GM19351 (cell line): Measurements from ENCODE around the gene ARMC12.
"Not testable (repeated sequence)": the region's sequence is repeated elsewhere in the genome, so short reads cannot be mapped to it uniquely, and the experiment has no call there.

Experiments used
- ATAC-seq: cut with Tn5 transposase; IDR thresholded peaks from one replicate; pipeline ENCODE4 v1.9.1; 2021; ENCODE audit warnings: mild to moderate bottlenecking, moderate library complexity; ENCODE audit not compliant: unreplicated experiment

Gene ARMC12

DNA sequence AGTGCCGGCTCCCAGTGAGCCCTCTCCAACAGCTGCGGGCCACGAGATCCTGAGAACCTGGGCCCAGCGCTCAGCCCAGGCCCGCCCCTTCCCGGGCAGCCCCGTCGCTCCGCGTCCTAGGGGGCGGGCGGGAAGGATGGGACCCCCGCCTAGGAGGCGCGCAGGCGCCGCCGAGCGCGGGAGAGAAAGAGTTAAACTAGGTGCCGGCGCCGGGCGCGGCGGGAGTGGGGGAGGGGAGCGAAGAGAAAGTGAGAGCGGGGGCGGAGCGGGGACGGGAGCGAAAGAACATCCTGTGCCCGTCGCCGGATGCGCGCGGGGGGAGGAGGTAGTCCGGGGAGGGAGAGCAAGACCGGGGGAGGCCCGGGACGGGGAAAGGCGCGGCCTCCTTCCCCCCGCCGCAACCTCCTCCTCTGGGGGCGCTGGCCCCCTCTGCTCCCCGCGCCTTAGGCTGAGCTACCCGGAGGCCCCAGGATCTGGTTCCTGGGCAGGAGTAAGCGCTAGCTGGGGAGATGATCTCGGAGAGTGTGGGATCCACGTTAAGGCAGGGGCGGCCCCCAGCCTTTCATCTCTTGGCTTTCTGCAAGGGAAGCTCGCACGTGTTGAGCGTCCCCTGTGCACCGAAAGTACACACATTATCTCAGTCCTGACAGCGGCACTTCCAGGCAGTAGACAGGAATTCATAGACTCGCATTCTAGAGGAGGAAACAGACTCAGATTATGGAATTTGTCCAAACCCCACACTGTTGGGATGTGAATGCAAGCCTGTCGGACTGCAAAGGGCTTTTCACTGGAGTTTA, 4.9 kb upstream of the ARMC12 start:
- peak; percentile 51 for ATAC-seq

DNA sequence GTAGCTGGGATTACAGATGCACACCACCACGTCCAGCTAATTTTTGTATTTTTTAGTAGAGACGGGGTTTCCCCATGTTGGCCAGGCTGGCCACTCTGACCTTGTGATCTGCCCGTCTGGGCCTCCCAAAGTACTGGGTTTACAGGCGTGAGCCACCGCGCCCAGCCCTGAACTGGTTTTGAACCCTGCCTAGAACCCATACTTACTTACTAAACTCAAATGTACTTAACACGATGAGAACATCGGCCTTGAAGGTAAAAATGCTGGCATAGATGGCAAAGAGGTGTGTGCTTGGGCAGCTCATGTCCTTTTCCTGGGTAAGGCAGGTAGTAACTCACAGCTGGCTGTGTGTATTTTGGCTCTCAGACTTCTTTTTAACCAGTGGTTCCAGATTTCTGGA, 3.2 kb upstream of the ARMC12 start:
- no peak for ATAC-seq

DNA sequence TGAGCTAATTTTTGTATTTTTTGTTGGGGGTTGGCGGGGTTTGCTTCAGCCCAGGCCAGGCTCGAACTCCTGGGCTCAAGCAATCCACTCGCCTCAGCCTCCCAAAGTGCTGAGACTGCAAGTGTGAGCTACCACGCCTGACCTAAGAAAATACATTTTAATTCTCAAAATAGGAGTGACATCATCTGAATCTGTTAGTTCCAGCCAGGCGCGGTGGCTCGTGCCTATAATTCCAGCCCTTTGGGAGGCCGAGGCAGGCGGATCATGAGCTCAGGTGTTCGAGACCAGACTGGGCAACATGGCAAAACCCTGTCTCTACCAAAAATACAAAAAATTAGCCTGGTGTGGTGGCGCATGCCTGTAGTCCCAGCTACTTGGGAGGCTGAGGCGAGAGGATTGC, 2.5 kb upstream of the ARMC12 start:
- not testable (repeated sequence) for ATAC-seq

DNA sequence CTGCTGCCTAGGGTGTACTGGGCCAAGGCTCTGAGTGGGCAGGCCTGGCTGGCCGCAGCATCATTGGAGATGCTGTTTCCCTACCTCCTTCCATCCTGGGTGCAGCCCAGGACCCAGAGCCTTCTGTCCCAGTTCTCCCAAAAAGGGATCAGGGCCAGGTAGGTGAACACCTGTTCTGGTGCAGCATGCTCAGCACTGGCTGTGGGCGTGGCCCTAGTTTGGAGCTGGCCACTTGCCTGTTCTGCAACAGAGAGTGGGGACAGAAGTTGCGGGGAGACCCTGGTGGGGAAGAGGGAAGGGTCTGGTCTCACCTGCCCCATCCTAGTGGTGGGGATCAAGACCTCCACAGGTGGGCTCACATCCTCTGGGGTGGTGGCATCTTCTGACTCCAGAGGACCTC, 1.4 kb upstream of the ARMC12 start:
- ATAC-seq = no peak

DNA sequence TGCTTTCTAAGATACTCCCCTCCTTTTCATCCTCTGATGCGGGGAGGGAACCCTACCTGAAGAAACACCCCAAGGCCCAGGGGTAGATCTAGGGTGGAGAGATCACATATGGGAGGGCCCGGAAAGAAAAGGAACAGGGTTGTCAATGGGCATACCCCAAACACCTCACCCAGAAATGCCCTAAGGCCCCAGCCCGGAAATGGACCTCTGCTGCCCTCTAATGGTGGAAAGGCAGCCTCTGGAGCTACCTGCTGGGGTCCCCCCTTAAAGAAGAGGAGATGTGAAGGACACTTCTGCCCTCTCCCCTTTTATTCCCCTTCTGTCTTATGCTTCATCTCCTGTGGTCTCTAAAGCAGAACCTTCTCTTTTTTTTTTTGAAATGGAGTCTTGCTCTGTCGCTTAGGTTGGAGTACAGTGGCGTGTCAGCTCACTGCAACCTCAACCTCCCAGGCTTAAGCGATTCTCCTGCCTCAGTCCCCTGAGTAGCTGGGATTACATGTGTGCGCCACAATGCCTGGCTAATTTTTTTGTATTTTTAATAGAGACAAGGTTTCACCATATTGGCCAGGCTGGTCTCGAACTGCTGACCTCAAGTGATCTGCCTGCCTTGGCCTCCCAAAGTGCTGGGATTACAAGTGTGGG, 458 bp upstream of the ARMC12 start:
- no peak for ATAC-seq

DNA sequence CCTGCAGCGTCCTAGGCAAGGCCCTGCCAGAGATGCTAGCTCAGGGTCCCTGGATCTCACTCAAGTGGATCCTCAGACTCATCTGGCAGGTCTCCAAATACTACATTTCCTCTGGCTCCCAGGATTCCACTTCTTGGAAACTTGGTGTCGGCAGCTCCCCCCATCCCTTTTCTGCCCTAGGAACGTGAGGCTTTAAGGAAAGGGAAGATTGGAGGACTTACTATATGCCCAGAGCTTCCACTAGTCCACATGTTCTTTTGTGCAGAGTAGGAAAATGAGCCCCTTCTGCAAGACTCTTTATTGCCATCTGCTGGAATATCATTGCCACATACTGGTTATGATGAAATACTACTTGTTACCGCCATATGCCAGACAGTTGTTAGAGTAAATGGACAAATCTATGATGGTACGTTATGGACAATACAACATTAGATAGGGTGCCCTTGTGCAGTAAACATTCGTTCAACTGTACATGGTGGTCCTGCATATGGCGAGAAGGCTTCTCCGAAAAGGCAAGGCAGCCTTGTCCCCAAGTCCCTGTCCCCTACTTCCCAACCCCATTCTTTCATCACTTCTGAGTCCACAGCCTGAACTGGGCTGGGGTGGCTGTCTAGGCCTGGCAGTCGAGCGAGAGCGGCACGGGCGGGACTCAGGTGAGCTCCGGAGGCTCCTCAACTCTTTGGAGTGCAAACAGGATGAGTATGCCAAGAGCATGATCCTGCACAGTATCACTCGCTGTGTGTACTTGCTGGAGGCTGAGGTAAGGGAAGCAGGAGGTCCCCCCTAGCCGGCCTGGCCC, 780 bp downstream of the ARMC12 start:
- ATAC-seq = no peak

DNA sequence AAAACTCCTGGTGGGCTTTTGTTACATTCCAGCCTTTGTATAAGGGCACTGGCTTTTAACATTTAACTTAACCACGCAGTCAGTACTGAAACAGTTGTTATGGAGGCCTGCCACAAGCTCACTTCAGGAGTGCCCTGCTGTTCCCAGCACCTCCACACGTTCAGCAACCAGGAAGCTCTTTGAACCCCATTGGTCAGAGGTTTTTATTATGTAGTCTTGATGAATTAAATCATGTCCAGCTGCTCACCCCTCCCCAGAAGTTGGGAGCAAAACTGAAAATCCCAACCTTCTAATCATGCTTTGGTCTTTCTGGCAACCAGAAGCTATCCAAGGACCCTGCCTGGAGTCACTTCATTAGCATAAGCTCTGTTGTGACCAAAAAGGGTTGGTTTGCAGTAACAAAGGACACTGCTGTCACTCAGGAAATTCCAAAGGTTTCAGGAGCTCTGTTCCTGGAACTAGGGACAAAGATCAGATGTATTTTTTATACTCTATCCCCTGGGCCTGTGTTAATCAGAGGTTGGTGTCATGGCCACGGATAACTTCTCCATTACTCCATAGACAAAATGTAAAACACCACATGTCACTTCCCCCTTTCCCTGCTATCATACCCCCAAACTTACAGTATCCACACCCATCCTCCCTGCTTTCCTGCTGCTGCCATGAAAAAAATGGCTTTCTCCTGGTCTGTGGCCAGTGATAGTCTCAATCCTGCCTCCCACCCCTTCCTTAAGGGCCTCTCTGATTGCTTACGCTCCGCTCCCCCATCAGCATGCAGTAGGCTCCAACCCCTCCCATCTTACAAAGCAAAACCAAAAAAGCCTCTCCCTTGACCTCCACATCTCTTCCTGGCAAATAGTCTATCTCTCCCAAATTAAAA, 3.1 kb downstream of the ARMC12 start:
- ATAC-seq = no peak

DNA sequence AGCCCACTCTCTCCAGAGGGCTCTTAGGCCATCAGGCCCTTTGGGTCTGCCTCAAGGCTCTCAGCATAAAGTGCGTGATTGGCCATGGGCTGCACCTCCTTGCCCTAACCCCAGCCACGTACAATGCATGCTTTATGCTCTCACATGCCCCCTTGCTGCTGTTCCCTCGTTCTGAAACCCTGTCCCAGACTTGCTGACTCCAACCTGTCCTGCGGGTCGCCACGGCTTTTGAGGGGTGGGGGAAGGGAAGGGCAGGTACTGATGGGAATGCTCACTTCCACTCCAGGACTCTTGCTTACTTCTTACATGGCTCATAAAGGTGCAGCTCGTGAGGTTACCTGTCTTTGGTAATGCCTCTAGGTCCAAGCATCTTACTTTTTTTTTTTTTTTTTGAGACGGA, 6.0 kb downstream of the ARMC12 start:
- ATAC-seq = no peak

DNA sequence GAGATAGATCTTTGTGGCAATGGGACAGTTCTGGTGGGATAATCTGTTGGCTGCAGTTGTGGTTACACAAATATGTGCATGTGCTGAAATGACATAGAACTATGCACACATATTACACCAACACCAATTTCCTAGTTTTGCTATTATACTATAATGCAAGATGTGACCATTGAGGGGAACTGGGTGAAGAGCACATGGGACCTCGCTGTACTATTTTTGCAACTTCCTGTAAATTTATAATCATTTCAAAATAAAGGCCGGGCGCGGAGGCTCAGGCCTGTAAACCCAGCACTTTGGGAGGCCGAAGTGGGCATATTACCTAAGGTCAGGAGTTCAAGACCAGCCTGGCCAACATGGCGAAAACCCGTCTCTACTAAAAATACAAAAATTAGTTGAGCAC, 8.7 kb downstream of the ARMC12 start:
- ATAC-seq = no peak

DNA sequence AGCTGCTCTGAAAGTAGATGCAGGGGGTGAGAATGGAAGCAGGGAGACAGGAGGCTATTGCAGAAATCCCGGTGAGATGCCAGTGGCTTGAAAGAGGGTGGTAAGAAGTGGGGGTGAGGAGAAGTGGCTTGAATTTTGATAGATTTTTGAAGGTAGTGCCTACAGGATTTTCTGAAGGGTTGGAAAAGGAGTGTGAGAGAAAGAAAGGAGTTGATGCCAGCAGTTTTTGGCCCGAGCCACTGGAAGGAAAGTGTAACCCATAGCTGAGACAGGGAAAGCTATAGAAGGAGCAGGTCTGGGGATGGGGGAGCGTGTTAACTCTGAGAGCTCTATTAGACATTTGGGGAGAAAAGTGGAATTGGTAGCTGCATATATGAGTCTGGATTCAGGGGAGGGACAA, 9.7 kb downstream of the ARMC12 start:
- no peak for ATAC-seq

DNA sequence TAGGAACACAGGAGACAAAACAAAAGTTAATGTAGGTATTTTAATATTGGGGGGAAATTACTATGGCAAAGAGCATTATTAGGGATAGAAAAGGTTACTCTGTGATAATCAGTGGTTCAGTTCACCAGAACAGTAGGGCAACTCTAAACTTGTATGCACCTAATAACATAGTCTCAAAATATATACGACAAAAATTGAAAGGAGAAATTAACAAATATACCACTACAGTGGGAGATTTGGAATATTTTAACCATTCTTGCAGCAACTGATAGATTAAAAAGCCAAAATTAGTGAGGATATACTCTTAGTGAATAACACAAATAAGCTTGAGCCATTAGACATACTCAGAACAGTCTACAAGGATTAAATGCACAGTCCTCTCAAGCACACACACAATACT, 11.0 kb downstream of the ARMC12 start:
- no peak for ATAC-seq

DNA sequence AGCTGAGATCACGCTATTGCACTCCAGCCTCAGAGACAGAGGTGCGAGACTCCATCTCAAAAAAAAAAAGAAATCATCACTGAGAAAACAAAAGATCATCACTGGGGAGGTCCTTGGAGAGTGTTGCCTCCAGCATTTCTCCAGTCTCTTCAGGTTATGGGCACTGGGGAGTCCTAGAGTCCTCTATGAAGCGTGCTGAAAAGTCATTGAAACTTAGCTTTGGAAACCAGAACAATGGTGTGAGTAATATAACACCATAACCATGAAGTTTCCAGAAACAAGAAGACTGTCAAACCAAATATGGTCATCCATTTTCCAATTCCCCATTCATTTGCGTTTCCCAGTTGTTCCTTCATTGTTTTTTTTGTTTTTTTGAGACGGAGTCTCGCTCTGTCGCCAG, 13.7 kb downstream of the ARMC12 start:
- no peak for ATAC-seq

DNA sequence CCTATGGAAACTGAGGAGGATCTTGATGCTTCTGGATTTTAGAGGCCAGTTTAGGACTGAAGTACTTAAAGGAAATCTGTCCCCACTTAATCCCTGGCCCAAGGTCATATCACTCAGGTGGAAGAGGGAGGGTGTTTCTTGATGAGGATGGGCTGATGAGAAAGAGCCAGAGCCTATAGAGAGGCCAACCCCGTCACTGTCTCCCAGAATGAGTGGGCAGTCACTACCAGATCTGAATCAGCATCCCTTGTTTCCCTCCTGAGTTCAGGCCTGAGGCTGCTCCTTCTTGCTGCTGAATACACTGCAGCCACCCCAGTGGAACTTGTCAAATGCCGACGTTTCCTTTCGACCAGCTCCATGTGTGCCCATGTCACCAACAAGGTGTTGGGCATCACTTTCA, 14.8 kb downstream of the ARMC12 start:
- ATAC-seq = no peak

DNA sequence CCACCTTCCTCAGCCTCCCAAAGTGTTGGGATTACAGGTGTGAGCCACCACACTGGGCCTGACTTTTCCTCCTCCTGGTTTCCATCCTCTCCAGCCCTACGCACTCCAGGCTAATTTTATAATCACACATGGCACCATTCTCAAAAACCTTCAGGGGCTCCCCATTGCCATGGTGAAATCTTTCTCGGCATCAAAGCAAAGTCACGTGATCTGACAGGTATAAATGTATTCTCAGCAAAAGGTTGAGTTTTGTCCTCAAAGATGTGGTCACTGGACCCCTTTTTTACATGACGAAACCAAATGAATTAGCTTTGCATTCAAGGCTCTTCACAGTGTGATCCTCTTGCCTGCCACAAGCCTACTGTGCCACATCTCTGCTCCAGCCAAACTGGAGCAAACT, 15.5 kb downstream of the ARMC12 start:
- no peak for ATAC-seq

DNA sequence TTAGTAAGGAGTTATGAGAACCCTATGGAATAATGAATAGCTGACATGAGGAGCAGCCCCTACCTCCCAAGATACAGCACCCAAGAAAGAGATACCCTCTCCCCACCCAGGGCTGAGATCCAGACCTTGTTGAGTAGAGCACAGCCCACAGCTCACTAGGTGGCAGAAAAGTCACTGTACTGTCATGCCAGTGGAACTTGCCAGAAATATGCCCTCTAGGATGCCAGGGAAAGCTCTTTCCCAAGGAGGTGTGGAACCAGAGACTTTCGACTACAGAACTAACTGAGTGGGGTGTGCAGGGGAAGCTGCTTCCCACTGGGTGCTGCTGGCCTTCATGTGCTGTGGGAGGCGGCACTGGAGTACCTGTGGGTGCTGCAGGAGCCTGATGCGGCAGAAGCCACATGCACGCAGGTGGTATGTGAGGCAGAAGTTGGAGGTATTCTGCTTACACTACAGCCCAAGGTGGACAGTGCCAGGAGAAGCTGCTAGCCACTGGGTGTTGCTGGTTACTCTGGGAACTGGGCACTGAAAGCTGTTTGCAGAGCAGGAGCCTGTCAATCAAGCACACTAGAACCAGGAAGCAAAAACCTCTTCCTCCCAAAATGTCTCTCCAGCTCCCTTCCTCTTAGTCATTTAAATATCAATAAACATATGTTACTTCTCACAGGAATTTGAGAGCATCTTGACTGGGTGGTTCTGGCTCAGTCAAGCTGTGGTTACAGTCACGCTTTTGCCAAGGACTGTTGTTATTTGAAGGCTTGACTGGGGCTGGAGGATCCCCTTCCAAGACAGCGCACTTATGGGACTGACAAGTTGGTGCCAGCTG, 17.8 kb downstream of the ARMC12 start:
- ATAC-seq = no peak

DNA sequence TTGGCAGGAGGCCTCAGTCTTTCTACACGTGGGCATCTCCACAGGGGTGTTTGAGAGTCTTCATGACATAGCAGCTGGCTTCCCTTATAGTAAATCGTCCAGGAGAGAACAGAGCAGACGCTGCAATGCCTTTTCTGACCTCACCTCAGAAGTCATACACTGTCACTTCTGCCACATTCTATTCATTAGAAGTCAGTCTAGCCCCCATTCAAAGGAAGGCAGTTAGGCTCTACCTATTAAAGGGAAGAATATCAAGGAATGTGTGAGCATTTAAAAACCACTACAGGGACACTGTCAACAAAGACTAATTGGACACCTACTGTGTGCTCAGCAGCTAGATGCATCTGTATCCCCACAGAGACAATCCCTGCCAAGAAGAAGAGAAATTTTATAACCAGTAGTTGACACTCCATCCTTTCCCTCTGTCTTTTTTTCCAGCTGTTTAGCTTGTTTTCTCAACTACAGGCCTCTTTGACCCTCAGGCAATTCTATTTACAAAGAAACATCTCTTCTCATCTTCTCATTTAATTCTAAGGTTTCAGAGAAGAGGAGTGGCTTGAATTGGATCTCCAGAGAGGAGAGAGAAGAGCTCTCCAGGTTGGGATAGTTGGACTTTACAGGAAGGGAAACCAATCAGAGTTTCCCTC, 18.6 kb downstream of the ARMC12 start:
- no peak for ATAC-seq

DNA sequence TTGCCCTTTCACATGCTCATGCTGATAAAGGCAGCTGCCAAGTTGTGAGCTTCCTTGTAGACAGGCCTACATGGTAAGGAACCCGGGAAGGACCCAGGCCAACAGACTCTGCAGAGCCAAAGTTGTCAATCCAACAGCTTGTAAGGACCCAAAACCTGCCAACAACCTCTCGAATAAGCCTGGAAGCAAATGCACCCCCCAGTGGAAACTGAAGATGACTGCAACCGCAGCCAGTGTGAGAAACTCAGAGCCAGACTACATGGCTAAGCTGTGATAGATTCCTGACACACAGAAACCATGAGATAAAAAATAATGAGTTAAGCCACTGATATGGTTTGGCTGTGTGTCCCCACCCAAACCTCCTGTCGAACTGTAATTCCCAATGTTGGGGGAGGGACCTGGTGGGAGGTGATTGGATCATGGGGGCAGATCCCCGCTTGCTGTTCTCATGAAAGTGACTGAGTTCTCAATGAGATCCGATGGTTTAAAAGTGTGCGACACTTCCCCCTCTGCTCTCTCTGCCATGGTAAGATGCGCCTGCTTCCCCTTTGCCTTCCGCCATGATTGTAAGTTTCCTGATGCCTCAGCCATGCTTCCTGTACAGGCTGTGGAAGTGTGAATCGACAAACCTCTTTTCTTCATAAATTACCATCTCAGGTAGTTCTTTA, 20.8 kb downstream of the ARMC12 start:
- ATAC-seq = no peak

DNA sequence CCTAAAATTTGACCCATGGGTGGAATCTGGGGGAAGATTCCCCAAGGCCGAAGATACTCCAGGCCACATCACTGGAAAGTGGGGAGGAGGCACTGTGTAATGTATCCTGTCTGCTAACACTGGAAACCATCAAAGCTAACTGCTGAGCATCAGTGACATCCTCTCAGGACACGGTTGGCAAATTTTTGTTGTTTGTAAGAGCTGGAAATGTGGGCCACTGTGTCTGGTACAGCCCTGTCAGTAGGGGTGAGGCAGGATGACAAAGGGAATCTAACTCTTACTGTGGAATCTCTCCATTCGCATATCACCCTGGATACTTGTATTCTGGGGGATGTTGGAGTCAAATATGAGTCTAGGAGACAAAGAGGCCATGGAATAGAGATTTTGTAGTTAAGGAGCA, 22.6 kb downstream of the ARMC12 start:
- no peak for ATAC-seq

DNA sequence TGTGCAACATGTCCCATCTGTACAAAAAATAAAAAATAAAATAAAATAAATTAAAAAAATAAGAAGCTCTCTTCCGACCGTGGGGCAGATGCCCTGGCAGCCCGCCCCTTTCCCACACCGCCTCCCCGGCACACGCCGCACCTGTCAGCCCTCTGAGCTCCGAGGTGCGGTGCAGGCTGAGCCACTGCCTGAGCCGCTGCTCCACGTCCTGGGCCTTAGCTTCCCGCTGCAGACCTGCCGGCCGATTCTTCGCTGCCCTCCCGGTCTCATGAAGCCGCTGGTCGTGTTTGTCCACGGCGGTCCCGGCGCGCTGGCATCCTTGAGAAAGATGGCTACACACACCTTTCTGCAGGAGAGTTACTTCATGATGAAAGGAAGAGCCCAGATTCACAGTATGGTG, 28.9 kb downstream of the ARMC12 start:
- no peak for ATAC-seq
